ENCODE data around the gene CFAP107. TPM values are rescaled to one million over a fixed set of nuclear protein-coding genes. Genes with fewer than 3 reads are reported as not detected.

Gene CFAP107
- total and polyA plus RNA-seq, 4 donors: not detected

DNA sequence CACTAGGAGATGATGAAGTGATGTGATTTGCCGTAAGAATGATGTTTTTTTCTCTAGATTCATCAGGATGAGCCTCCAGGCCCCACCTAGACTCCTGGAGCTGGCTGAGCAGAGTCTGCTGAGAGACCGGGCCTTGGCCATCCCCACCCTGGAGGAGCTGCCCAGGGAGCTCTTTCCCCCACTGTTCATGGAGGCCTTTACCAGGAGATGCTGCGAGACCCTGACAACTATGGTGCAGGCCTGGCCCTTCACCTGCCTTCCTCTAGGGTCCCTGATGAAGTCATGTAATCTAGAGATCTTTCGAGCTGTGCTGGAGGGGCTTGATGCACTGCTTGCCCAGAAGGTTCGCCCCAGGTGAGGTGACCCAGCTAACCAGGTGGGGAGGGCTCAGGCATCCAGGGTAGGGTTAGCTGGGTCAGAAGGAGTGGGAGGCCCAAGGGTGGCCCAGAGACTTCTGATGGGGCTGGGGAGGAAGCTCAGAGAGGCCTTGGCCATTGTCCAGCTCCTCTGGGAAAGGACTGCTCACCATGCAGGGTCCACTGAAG is 28.9 kb downstream of the CFAP107 start:
- Histone ChIP-seq H3K4me1 (ENCODE audit: control insufficient read depth in 4 of 4, insufficient read depth in 4 of 4, low read length in 3 of 4) (no peaks in the 10 kb centered on the region), H3K27me3 (ENCODE audit: control insufficient read depth in 4 of 4, insufficient read depth in 4 of 4, low read length in 3 of 4) (peaks cover 0 to 3% (median 0%) of the 10 kb centered on the region in 4 donors), H3K27ac (ENCODE audit: low read depth in 1 of 2, low read length in 2 of 2) (no peak overlapping the region), H3K9me3 (ENCODE audit: control insufficient read depth in 4 of 4, low read length in 3 of 4) (no peaks in the 10 kb centered on the region), H3K4me3 (ENCODE audit: low read depth in 1 of 3, low read length in 3 of 3) (no peak overlapping the region), H3K9ac (ENCODE audit: low read depth in 1 of 2, low read length in 2 of 2) (no peak overlapping the region), H3K36me3 (ENCODE audit: control insufficient read depth in 4 of 4, insufficient read depth in 3 of 4, low read depth in 1 of 4, low read length in 3 of 4) (no peaks in the 10 kb centered on the region)
- 85% methylated on average over 5 of the region's 5 CpGs for WGBS
- no peak for DNase-seq (ENCODE audit: low spot score)
- TF ChIP-seq YY1 (IDR thresholded peaks at IDR 0.05): no peak
- no peak for TF ChIP-seq RXRA (IDR thresholded peaks at IDR 0.05)
- TF ChIP-seq, protein P1, sequence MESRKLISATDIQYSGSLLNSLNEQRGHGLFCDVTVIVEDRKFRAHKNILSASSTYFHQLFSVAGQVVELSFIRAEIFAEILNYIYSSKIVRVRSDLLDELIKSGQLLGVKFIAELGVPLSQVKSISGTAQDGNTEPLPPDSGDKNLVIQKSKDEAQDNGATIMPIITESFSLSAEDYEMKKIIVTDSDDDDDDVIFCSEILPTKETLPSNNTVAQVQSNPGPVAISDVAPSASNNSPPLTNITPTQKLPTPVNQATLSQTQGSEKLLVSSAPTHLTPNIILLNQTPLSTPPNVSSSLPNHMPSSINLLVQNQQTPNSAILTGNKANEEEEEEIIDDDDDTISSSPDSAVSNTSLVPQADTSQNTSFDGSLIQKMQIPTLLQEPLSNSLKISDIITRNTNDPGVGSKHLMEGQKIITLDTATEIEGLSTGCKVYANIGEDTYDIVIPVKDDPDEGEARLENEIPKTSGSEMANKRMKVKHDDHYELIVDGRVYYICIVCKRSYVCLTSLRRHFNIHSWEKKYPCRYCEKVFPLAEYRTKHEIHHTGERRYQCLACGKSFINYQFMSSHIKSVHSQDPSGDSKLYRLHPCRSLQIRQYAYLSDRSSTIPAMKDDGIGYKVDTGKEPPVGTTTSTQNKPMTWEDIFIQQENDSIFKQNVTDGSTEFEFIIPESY (IDR thresholded peaks at IDR 0.05): no peak
- no peak for TF ChIP-seq GABPA (IDR thresholded peaks at IDR 0.05 in 1 of 2, conservative IDR thresholded peaks at IDR 0.05 in 1 of 2)
- TF ChIP-seq, protein P2, sequence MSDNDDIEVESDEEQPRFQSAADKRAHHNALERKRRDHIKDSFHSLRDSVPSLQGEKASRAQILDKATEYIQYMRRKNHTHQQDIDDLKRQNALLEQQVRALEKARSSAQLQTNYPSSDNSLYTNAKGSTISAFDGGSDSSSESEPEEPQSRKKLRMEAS (IDR thresholded peaks at IDR 0.05): no peak
- TF ChIP-seq EGR1 (IDR thresholded peaks at IDR 0.05; ENCODE audit: low read depth in 2 of 2): no peak
- no peak for TF ChIP-seq RAD21 (IDR thresholded peaks at IDR 0.05)
- no peak for TF ChIP-seq HNF4A (conservative IDR thresholded peaks at IDR 0.05)
- TF ChIP-seq HNF4G (IDR thresholded peaks at IDR 0.05): no peak
- TF ChIP-seq, protein P3, sequence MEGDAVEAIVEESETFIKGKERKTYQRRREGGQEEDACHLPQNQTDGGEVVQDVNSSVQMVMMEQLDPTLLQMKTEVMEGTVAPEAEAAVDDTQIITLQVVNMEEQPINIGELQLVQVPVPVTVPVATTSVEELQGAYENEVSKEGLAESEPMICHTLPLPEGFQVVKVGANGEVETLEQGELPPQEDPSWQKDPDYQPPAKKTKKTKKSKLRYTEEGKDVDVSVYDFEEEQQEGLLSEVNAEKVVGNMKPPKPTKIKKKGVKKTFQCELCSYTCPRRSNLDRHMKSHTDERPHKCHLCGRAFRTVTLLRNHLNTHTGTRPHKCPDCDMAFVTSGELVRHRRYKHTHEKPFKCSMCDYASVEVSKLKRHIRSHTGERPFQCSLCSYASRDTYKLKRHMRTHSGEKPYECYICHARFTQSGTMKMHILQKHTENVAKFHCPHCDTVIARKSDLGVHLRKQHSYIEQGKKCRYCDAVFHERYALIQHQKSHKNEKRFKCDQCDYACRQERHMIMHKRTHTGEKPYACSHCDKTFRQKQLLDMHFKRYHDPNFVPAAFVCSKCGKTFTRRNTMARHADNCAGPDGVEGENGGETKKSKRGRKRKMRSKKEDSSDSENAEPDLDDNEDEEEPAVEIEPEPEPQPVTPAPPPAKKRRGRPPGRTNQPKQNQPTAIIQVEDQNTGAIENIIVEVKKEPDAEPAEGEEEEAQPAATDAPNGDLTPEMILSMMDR (IDR thresholded peaks at IDR 0.05; ENCODE audit: low read depth, low read length, missing input control): no peak
- TF ChIP-seq NR2F2 (IDR thresholded peaks at IDR 0.05): no peak

DNA sequence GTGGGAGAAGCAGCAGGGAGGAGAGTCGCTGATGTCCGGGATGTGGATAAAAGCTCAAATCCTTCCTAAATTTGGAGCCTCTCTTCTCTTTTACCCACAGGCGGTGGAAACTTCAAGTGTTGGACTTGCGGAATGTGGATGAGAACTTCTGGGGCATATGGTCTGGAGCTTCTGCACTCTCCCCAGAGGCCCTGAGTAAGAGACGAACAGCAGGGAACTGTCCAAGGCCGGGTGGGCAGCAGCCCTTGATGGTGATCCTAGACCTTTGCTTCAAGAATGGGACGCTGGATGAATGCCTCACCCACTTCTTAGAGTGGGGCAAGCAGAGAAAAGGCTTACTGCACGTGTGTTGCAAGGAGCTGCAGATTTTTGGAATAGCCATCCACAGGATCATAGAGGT is 29.4 kb downstream of the CFAP107 start:
- Histone ChIP-seq H3K9me3 (ENCODE audit: control insufficient read depth in 4 of 4, low read length in 3 of 4) (no peaks in the 10 kb centered on the region), H3K36me3 (ENCODE audit: control insufficient read depth in 4 of 4, insufficient read depth in 3 of 4, low read depth in 1 of 4, low read length in 3 of 4) (no peaks in the 10 kb centered on the region), H3K9ac (ENCODE audit: low read depth in 1 of 2, low read length in 2 of 2) (no peak overlapping the region), H3K27me3 (ENCODE audit: control insufficient read depth in 4 of 4, insufficient read depth in 4 of 4, low read length in 3 of 4) (peaks cover 0 to 3% (median 0%) of the 10 kb centered on the region in 4 donors), H3K4me3 (ENCODE audit: low read depth in 1 of 3, low read length in 3 of 3) (no peak overlapping the region), H3K4me1 (ENCODE audit: control insufficient read depth in 4 of 4, insufficient read depth in 4 of 4, low read length in 3 of 4) (no peaks in the 10 kb centered on the region), H3K27ac (ENCODE audit: low read depth in 1 of 2, low read length in 2 of 2) (no peak overlapping the region)
- TF ChIP-seq, protein P3 (IDR thresholded peaks at IDR 0.05; ENCODE audit: low read depth, low read length, missing input control): no peak
- TF ChIP-seq SP1 (IDR thresholded peaks at IDR 0.05) (no peak), RXRA (IDR thresholded peaks at IDR 0.05) (no peak), RAD21 (IDR thresholded peaks at IDR 0.05) (no peak), GABPA (IDR thresholded peaks at IDR 0.05 in 1 of 2, conservative IDR thresholded peaks at IDR 0.05 in 1 of 2) (no peak), HNF4A (conservative IDR thresholded peaks at IDR 0.05) (no peak), FOXA1 (IDR thresholded peaks at IDR 0.05) (no peak), EGR1 (IDR thresholded peaks at IDR 0.05; ENCODE audit: low read depth in 2 of 2) (no peak), HNF4G (IDR thresholded peaks at IDR 0.05) (no peak), JUND (IDR thresholded peaks at IDR 0.05) (no peak), YY1 (IDR thresholded peaks at IDR 0.05) (no peak)
- TF ChIP-seq, protein P1 (IDR thresholded peaks at IDR 0.05): no peak
- TF ChIP-seq, protein P4, sequence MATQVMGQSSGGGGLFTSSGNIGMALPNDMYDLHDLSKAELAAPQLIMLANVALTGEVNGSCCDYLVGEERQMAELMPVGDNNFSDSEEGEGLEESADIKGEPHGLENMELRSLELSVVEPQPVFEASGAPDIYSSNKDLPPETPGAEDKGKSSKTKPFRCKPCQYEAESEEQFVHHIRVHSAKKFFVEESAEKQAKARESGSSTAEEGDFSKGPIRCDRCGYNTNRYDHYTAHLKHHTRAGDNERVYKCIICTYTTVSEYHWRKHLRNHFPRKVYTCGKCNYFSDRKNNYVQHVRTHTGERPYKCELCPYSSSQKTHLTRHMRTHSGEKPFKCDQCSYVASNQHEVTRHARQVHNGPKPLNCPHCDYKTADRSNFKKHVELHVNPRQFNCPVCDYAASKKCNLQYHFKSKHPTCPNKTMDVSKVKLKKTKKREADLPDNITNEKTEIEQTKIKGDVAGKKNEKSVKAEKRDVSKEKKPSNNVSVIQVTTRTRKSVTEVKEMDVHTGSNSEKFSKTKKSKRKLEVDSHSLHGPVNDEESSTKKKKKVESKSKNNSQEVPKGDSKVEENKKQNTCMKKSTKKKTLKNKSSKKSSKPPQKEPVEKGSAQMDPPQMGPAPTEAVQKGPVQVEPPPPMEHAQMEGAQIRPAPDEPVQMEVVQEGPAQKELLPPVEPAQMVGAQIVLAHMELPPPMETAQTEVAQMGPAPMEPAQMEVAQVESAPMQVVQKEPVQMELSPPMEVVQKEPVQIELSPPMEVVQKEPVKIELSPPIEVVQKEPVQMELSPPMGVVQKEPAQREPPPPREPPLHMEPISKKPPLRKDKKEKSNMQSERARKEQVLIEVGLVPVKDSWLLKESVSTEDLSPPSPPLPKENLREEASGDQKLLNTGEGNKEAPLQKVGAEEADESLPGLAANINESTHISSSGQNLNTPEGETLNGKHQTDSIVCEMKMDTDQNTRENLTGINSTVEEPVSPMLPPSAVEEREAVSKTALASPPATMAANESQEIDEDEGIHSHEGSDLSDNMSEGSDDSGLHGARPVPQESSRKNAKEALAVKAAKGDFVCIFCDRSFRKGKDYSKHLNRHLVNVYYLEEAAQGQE (IDR thresholded peaks at IDR 0.05): no peak
- TF ChIP-seq, protein P2 (IDR thresholded peaks at IDR 0.05): no peak
- DNase-seq (ENCODE audit: low spot score): no peak
- WGBS: 73% methylated on average over 8 of the region's 8 CpGs
